Measurements from ENCODE around the gene LRRC73.

DNA sequence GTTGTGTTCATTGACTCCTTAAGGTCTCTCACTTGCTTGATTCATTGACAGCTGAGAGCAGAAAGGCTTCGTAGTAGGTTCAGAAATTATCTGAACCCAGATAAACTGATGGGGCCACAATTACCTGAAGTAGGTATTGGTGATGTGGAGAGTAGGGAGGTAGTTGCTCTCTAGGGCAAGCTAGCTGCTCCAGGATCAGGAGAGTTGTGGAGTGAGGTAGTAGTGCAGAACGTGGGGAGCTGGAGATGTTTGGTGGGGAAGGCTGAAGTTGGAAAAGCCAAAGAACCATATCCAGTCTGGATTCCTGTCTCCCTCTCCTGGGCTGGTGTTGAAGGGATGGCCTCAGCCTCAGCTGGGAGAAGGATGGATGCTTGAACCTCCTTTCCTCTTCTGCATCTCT lies 16.9 kb downstream of the LRRC73 start:
- TF ChIP-seq CTCF (IDR thresholded peaks at IDR 0.05; ENCODE audit: low read depth, low read length, missing input control) (no peak), GABPA (IDR thresholded peaks at IDR 0.05 in 1 of 2, conservative IDR thresholded peaks at IDR 0.05 in 1 of 2) (no peak)
- TF ChIP-seq, protein P1, sequence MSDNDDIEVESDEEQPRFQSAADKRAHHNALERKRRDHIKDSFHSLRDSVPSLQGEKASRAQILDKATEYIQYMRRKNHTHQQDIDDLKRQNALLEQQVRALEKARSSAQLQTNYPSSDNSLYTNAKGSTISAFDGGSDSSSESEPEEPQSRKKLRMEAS (IDR thresholded peaks at IDR 0.05): no peak

All from liver (tissue), 3 donors.